ENCODE results near the gene FAM174C. TPM values are rescaled to one million over a fixed set of nuclear protein-coding genes. Genes with fewer than 3 reads are reported as not detected.
A peak's percentile ranks its signal among the peaks of the same experiment; 100 is the strongest.

FAM174C gene
- total RNA-seq, 2 donors from 2014 or later = 59.8 to 69.1 TPM

DNA sequence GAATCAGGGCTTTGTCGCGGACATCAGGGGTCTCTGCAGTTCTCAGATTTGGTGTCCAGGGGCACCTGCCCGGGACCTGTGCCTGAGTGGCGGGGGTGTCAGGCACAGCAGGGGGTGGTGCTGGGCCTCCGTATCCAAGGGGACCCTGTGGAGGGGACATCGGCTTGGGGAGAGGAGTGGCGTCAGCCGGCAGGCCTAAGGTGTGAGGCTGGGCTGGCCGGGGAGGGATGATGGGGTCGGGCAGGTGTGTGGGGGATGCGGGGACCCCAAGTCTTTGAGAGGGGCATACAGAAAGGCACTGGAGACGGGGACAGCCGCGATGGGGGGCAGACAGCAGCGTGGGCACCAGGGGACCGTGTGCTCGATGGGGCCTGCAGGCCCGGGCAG, 12.9 kb downstream of the FAM174C start:
- no peak overlapping the region for H3K27ac Mint-ChIP-seq
- H3K4me3 Mint-ChIP-seq = no peak overlapping the region
- DNase-seq = no peak
- H3K27me3 Mint-ChIP-seq (ENCODE audit: low read depth) = peaks cover 21% of the 10 kb centered on the region
- H3K4me1 Mint-ChIP-seq (ENCODE audit: low read depth) = peaks cover 5% of the 10 kb centered on the region
- no peaks in the 10 kb centered on the region for H3K9me3 Mint-ChIP-seq
- H3K36me3 Mint-ChIP-seq (ENCODE audit: insufficient read depth in 2 of 2) = no peaks in the 10 kb centered on the region
- ATAC-seq (replicated peaks in 1 of 2) = no peak

DNA sequence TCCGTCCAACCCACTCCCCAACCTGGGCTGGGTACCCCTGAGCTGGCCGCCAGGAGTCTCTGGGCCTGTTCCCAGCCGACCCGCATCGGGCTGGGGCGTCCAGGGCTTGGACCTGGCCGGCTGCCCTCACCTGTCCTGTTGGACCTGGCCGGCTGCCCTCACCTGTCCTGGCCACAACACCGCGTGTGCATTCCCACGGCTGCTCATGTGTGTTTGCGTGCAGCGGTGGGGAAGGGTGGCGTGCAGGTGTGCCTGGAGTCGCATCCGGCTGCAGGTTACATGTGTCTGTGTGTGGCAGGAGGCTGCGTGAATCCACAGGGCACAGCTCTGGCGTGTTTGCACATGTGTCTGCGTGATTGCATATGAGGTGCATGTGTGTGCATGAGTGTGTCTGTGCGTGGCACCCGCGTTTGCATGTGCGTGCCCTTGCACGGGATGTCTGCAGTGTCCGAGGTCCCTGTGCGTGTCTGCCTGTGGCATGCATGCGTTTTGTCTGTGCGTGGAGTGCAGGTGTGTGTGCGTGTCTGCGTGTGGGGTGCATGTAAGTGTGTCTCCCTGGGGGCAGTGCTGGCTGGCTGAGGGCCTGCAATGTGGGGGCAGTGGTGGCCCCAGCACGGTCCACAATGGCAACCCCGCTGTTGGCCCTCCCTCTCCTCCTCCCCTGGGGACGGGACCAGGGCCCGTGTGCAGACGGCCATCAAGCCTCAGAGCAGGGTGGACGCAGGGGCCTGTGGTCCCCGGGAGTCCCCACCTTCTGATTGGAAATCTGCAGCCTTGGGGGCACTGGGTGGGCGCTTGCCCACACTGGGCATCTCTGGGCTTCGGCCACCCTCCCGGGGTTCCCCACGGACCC, 13.7 kb downstream of the FAM174C start:
- ATAC-seq (replicated peaks in 1 of 2) (no peak), DNase-seq (no peak)
- H3K27ac Mint-ChIP-seq = no peak overlapping the region
- H3K4me1 Mint-ChIP-seq (ENCODE audit: low read depth) = peaks cover 5% of the 10 kb centered on the region
- H3K9me3 Mint-ChIP-seq = no peaks in the 10 kb centered on the region
- H3K36me3 Mint-ChIP-seq (ENCODE audit: insufficient read depth in 2 of 2) = no peaks in the 10 kb centered on the region
- peaks cover 19% of the 10 kb centered on the region for H3K27me3 Mint-ChIP-seq (ENCODE audit: low read depth)
- no peak overlapping the region for H3K4me3 Mint-ChIP-seq

DNA sequence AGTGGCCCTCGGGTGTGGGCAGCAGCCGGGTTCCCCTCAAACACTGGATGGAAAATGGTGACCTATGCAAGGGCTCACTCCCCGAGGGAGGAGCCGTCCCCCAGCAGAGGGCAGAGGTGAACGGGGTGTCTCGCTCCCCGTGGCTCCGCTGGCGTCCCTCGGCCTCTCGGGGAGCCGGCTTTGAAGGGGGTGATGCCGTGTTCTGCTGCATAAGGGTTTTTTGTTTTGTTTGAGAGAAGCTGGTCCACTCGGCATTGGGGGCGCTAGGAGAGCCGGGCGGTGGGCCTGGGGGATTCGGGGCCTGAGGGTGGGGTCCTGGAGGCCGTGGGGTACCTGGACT, 14.3 kb downstream of the FAM174C start:
- ATAC-seq (replicated peaks in 1 of 2) (no peak), DNase-seq (no peak)
- Mint-ChIP-seq H3K4me3 (no peak overlapping the region), H3K27ac (no peak overlapping the region), H3K9me3 (no peaks in the 10 kb centered on the region), H3K27me3 (ENCODE audit: low read depth) (peaks cover 13% of the 10 kb centered on the region), H3K36me3 (ENCODE audit: insufficient read depth in 2 of 2) (no peaks in the 10 kb centered on the region), H3K4me1 (ENCODE audit: low read depth) (peaks cover 8% of the 10 kb centered on the region)

DNA sequence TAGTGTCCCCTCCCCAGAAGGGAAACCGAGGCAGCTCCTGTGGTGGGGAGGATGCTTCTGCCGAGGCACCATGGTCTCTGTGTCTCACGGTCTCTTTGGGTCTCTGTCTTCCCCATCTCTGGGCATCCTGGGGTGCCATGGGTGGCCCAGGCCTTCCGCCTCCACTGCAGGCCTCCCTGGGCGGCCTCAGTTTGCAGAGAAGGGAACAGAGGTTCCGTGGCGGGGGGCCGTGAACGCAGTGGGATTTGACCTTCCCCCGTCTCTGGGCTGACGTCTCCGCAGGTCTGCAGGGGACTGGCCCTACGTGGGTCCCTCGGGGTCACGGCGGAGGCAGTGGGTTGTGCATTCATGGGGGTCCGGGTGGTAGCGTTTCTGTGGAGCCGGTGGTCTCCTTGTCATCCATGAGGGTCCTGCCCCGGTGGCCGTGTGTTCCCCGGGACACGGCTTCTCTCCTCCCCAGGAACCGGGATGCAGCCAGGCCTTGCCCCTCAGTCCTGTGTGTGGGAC, 14.9 kb downstream of the FAM174C start:
- H3K4me3 Mint-ChIP-seq = no peak overlapping the region
- H3K27ac Mint-ChIP-seq = no peak overlapping the region
- no peaks in the 10 kb centered on the region for H3K36me3 Mint-ChIP-seq (ENCODE audit: insufficient read depth in 2 of 2)
- no peak for ATAC-seq (replicated peaks in 1 of 2)
- no peaks in the 10 kb centered on the region for H3K9me3 Mint-ChIP-seq
- peaks cover 7% of the 10 kb centered on the region for H3K27me3 Mint-ChIP-seq (ENCODE audit: low read depth)
- peaks cover 11% of the 10 kb centered on the region for H3K4me1 Mint-ChIP-seq (ENCODE audit: low read depth)
- DNase-seq = no peak

DNA sequence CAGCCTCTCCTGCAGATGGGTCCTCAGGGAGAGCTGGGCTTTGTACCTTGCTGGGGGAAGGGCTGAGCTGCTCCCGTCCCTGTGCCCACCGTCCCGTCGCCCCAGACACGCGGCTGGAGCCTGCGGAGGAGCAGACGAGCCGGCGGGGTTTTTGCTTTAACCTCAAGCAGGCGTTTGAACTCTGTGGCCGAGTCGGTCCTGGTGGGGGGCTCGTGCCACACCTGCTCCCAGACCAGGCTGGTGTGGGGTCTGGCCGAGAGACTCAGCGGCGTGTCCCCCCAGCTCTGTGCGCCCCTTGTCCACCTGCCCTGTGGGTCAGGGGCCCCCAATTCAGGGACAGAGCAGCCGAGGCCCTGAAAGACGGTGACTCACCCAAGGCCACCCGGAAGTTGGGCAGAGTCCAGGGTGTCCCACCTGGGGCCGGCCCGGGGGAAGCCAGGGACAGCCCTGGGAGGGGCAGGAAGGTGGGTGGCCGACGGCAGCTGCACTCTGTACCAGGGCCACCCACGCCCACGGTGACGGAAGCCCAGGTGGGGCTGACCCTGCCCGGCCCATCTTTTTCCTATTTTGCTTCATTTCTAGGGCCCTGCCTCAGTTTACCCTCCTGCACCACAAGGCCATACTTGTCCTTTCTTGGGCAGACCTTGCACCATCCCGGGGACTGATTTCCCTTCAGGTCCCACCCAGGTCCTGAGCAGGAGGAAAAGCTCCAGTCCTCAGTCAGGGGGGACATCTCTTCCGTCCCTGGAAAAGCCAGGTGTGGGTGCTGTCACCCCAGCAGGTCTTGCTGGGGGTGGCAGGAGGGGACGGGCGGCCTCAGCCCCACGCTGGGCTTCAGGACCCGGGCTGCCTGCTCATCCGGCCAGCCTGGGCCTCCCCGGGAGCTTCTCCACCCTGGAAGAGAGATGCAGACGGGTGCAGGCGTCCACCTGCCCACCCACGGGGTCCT, 15.6 kb downstream of the FAM174C start:
- no peak for DNase-seq
- no peak for ATAC-seq (replicated peaks in 1 of 2)
- H3K27me3 Mint-ChIP-seq (ENCODE audit: low read depth) = peaks cover 6% of the 10 kb centered on the region
- no peak overlapping the region for H3K27ac Mint-ChIP-seq
- no peaks in the 10 kb centered on the region for H3K9me3 Mint-ChIP-seq
- H3K4me3 Mint-ChIP-seq = no peak overlapping the region
- no peaks in the 10 kb centered on the region for H3K36me3 Mint-ChIP-seq (ENCODE audit: insufficient read depth in 2 of 2)
- peaks cover 11% of the 10 kb centered on the region for H3K4me1 Mint-ChIP-seq (ENCODE audit: low read depth)

DNA sequence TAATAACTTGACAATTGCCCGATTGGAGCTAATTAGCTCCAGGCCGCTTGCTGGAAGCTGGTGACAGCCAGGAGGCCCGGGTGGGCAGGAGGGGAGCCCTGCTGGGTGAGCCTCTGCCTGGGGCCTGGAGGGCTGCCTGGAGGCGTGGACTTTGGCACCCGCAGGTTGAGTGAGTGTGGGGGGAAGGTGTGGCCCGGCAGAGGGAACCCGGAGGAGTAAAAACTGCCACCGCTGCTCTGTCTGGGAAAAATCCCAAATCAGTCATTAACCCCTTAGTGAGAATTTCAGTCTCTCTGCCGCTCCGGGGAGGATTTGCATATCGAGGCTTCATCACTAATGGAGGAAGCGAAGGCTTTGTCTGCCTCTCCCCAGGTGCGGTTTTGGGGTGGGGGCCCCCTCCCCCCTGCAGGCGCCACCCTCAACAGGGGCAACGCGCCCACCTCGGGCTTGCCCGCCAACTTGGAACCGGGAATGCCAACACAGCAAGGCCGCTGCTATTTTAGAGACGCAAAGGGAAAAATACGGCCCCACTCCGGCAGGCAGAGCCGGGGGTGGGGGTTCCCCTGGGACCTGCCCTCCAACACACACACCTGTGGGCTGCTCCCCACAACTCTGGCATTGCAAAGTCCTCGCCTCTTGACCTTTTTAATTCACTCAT, 16.6 kb downstream of the FAM174C start:
- ATAC-seq (replicated peaks in 1 of 2) (no peak), DNase-seq (no peak)
- Mint-ChIP-seq H3K4me3 (no peak overlapping the region), H3K4me1 (ENCODE audit: low read depth) (peaks cover 6% of the 10 kb centered on the region), H3K27me3 (ENCODE audit: low read depth) (no peaks in the 10 kb centered on the region), H3K36me3 (ENCODE audit: insufficient read depth in 2 of 2) (no peaks in the 10 kb centered on the region), H3K27ac (no peak overlapping the region), H3K9me3 (no peaks in the 10 kb centered on the region)

DNA sequence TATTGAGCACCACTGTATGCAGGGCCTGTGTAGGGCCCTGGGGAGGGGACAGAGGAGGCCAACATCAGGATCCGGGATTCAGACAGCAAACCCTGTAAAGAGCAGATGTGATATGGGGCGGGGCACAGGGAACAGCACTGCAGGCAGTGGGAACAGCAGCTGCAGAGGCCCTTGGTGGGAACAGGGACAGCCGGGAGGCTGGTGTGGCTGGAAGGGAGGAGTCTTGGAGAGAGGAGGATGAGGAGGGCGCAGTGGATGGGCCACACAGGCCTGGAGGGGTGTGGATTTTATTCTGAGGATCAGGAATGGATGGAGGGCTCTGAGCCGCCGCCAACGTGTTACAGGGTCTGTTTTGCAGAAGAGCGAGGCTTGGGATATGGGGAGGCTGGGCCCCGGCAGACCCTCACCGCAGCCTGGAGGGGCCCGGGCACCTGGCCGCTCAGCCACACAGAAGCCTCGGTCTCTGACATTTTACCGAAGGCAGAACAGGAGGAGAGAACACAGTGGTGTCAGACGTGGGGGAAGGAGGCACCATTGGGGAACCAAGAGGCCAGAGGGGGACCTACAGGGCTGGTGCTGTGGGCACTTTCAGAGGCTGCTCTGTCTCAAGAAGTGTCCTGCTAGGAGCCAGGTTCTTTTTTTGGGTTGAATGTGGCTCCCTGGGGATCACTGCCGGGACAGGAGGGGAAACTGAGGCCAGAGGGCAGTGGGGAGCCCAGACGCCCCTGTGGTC, 17.3 kb downstream of the FAM174C start:
- ATAC-seq (replicated peaks in 1 of 2) = no peak
- no peak overlapping the region for H3K27ac Mint-ChIP-seq
- H3K36me3 Mint-ChIP-seq (ENCODE audit: insufficient read depth in 2 of 2) = no peaks in the 10 kb centered on the region
- DNase-seq = no peak
- no peak overlapping the region for H3K4me3 Mint-ChIP-seq
- no peaks in the 10 kb centered on the region for H3K27me3 Mint-ChIP-seq (ENCODE audit: low read depth)
- peaks cover 6% of the 10 kb centered on the region for H3K4me1 Mint-ChIP-seq (ENCODE audit: low read depth)
- H3K9me3 Mint-ChIP-seq = no peaks in the 10 kb centered on the region

DNA sequence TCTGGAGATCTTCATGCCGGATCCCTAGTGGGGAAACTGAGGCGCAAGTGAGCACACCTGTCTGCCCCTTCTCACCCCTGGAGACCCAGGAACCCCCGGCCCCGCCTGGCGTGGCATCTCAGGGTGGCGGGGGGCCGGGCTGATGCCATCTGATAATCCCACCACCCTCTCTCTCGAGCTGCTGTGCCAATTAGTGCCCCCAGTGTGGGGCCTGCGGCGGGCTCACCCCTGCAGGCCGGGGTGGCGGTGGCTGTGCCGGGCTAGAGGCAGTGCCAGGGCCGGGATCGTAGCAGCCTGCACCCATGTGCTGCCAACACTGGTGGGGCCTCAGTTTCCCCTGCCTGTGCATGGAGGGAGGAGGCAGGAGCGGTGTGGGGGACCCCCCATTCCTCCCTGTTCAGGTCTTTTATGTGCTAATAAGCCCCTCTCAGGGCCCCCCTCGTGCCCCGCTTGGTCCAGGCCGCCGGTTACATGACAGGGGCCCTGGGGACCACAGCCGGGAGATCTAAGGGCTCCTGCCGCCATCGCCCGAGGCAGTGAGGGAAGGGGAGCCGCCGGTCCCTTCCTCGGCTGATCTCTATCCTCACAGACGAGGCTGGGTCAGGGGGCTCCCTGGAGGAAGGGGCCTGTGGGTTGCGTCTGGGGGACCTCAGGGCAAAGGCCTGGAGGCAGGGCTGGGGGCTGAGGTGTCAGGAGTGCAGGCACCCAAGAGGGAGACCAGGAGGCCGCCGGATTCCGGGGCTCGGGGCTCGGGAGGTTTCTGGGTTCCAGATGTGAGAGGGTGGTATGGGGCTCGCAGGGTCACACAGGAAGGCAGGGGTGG, 18.7 kb downstream of the FAM174C start:
- Mint-ChIP-seq H3K36me3 (ENCODE audit: insufficient read depth in 2 of 2) (no peaks in the 10 kb centered on the region), H3K27ac (no peak overlapping the region), H3K4me3 (no peak overlapping the region), H3K9me3 (no peaks in the 10 kb centered on the region), H3K4me1 (ENCODE audit: low read depth) (peaks cover 6% of the 10 kb centered on the region), H3K27me3 (ENCODE audit: low read depth) (no peaks in the 10 kb centered on the region)
- no peak for ATAC-seq (replicated peaks in 1 of 2)
- no peak for DNase-seq

DNA sequence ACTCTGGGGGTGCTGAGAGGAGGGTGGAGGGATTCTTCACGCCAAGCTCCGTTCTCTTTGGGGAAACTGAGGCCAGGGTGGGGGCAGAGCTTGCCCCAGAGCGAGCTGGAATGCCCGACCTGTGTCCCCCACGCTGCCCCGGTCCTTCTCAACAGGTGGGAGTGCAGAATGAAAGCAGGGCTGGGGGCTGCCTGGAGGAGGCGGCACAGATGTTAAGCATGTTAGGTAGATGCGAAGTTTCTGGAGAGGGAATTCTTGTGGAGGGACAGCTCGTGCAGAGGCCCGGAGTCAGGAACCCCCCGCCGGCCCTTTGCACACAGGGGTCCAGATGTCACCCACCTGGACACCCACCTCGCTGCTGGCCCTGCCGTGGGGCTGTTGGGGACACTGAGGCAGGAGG, 19.4 kb downstream of the FAM174C start:
- Mint-ChIP-seq H3K4me1 (ENCODE audit: low read depth) (peaks cover 6% of the 10 kb centered on the region), H3K27ac (no peak overlapping the region), H3K36me3 (ENCODE audit: insufficient read depth in 2 of 2) (no peaks in the 10 kb centered on the region), H3K4me3 (peak overlapping the region in 1 of 2 donors; percentile 36), H3K27me3 (ENCODE audit: low read depth) (no peaks in the 10 kb centered on the region), H3K9me3 (no peaks in the 10 kb centered on the region)
- no peak for DNase-seq
- ATAC-seq (replicated peaks in 1 of 2) = no peak

DNA sequence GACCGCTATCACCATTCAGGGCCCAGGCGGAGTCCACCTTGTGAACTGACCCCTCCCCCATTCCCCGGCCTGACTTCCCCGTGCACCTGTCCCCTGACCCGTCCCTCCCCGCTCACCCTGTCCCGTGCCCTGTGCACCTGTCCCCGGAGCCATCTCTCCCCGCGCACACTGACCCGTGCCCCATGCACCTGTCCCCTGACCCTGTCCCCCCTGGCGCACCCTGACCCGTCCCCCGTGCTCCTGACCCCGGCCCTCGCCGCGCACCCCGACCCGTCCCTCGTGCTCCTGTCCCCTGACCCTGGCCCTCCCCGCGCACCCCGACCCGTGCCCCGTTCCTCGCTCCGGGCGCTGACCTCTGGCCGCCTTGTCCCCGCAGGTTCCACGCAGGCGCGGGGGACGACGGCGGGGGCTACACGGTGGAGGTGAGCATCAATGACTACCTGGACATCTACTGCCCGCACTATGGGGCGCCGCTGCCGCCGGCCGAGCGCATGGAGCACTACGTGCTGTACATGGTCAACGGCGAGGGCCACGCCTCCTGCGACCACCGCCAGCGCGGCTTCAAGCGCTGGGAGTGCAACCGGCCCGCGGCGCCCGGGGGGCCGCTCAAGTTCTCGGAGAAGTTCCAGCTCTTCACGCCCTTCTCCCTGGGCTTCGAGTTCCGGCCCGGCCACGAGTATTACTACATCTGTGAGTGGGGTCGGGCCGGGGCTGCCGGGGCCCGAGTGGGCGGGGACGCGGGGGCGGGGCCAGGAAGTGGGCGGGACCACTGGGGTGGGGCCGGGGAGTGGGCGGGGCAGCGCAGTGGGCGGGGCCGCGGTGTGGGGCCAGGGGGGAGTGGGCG, 20.1 kb downstream of the FAM174C start:
- Mint-ChIP-seq H3K36me3 (ENCODE audit: insufficient read depth in 2 of 2) (no peaks in the 10 kb centered on the region), H3K4me3 (peak overlapping the region in 1 of 2 donors; percentile 36), H3K27me3 (ENCODE audit: low read depth) (no peaks in the 10 kb centered on the region), H3K4me1 (ENCODE audit: low read depth) (peaks cover 6% of the 10 kb centered on the region), H3K9me3 (no peaks in the 10 kb centered on the region), H3K27ac (no peak overlapping the region)
- ATAC-seq (replicated peaks in 1 of 2) (peak; percentile 53 to 60), DNase-seq (peak; percentile 47 to 50)

DNA sequence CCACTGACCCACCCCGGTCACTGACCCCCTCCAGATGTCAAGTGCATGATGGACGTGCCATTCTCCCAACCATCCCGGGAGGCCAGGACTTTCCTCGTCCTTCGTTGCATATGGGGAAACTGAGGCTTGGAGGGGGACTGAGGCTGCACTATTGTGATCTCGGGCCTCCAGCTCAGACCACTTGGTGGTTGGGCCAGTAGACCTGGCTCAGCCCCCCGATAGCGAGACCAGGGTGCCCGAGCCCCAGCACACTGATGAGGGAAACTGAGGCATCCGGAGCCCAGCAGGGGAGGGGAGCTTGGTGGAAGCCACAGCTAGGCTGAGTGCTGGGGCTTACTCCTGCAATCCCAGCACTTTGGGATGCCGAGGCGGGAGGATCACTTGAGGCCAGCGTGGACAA, 20.7 kb downstream of the FAM174C start:
- Mint-ChIP-seq H3K4me3 (no peak overlapping the region), H3K4me1 (ENCODE audit: low read depth) (peaks cover 6% of the 10 kb centered on the region), H3K9me3 (no peaks in the 10 kb centered on the region), H3K27me3 (ENCODE audit: low read depth) (no peaks in the 10 kb centered on the region), H3K36me3 (ENCODE audit: insufficient read depth in 2 of 2) (no peaks in the 10 kb centered on the region), H3K27ac (no peak overlapping the region)
- ATAC-seq (replicated peaks in 1 of 2) = no peak
- no peak for DNase-seq
